Stimulated activated CD4-positive, alpha-beta T cell treated with anti-CD3 and anti-CD28 coated beads, Interleukin-12 subunit alpha, Interleukin-12 subunit beta, amount 100 ng/mL, for 24 hours (primary cell): ENCODE results near the gene PAFAH1B2.
"Not testable (repeated sequence)": the region's sequence is repeated elsewhere in the genome, so short reads cannot be mapped to it uniquely, and the experiment has no call there.

ENCODE experiments used
- DNase-seq, 2 experiments: peaks; one replicate each; pipeline ENCODE4 v3.0.0-alpha.2; 2020; ENCODE audit warnings: low read depth in 2 of 2

The PAFAH1B2 gene

DNA sequence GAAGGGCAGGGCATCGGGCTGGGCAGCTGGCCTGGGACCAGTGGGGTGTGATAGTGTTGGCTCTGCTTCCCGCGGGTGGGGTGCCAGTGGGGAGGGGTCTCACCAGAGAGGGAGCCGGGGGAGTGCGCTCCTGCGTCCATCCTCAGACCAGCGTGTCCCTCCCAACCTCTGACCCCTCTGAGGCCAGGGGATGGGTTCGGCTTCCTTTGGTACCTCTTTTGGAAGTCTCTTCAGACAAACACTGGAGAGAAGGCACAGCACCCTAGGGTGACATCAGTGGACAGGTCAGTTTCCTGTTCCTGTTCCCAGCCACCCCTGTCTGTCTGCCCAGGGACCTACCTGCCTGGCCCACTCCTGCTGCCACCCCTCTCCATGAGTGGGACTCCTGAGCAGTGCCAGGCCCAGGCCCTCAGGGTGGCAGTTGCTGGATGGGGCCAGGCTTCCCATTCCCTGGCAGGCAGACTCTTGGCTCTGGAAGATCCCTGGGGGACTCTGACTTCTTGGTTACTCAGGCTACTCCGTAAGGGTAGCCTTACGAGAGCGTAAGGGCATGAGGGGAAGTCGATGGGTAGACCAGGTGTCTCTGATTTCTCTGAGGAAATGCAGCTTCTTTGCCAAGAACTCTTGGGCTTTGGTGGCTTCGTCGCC is 57.7 kb downstream of the PAFAH1B2 start:
- DNase-seq, result no peak

DNA sequence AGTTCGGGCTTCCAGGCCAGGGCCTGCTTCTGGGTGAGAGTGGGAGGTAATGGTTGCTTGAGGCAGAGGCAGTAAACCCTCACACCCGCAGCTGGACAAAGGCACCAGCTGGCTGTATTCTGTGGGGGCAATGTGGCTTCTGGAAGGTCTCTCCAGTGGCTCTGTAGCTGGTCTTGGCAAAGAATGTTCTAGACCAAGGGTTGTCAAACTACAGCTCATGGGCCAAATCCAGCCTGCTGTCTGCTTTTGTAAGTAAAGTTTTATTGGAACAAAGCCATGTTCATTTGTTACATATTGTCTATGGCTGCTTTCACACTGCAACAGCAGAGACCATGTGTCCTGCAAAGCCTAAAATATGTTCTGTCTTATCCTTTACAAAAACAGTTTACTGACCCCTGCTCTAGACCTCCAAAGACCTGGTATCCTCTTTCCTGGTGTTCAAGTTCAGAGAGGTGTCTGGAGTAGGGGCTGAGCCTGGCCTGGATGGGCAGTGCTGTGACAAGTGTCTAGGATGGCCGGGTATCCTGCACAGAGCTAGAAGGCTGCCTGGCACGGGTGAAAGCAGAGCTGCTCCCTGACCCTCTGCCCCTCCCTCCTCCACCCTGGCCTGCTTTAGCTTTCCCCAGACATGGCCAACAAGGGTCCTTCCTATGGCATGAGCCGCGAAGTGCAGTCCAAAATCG is 58.4 kb downstream of the PAFAH1B2 start:
- DNase-seq, result no peak

DNA sequence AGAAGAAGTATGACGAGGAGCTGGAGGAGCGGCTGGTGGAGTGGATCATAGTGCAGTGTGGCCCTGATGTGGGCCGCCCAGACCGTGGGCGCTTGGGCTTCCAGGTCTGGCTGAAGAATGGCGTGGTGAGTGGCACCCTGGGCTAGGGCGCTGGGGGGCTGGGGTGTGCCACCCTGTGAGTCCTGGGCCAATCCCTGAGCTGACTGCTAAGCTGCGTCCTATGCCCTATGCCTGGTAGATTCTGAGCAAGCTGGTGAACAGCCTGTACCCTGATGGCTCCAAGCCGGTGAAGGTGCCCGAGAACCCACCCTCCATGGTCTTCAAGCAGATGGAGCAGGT is 59.0 kb downstream of the PAFAH1B2 start:
- no peak for DNase-seq

DNA sequence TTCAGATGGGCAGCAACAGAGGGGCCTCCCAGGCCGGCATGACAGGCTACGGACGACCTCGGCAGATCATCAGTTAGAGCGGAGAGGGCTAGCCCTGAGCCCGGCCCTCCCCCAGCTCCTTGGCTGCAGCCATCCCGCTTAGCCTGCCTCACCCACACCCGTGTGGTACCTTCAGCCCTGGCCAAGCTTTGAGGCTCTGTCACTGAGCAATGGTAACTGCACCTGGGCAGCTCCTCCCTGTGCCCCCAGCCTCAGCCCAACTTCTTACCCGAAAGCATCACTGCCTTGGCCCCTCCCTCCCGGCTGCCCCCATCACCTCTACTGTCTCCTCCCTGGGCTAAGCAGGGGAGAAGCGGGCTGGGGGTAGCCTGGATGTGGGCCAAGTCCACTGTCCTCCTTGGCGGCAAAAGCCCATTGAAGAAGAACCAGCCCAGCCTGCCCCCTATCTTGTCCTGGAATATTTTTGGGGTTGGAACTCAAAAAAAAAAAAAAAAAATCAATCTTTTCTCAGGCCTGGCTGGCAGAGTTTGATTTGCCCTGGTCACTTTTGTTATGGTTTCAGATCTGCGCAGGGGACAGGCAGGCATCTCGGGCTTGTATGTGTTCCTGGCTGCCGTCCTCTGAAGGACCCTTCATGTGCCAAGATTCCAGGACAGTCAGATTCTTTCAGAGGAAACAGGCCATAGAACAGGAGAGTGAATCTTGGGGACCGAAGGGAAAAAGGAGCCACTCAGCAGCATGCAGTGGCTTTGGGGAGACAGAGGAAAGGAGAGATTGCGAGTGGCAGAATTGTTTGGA is 60.4 kb downstream of the PAFAH1B2 start:
- no peak for DNase-seq

DNA sequence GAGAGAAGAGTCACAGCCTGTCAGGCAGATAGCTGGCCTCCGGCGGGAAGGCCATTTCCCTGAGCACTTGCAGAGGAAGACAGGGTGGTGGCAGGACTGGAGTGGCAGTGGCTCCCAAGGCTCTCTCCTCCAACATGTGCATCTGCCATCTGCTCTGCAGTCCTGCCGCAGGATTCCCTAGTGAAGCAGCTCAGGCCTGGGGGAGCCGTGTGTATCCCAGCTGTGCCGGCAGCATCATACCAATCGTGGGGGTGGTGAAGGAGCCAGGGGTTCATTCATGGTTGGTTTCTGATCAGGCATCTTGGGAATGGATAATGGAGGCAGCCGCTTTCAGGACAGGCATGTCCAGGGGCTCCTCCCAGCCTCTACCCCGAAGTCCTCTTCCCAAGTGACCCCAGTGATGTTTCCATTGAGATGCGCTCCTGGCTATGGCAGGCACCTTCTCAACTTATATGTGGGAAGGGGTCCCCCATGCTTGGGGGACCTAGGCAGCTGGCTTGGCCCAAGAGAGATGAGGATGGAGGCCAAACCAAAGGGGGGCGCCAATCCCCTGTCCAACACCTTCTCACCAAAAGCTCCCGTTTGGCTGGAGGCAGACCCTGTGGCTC is 61.2 kb downstream of the PAFAH1B2 start:
- DNase-seq, result no peak

DNA sequence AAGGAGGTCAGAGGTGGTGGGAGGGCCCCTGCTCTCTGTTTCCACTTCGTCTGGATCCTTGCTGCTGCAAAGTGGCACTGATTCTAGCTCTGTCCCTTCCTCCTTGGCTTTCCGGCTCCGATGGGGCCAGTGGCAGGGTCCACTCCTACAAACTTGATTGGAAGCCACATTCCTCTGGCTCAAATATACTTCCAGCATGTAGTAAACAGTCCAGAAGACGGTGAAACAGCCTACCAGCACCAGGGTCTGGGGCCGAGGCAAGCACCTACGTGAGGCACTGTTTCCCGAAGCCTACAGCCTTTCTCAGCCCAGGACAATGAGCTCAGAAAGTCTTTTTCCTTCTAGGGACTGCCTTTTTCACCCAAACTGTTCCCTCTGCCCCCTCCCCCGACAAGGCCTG is 62.0 kb downstream of the PAFAH1B2 start:
- not testable (repeated sequence) for DNase-seq

DNA sequence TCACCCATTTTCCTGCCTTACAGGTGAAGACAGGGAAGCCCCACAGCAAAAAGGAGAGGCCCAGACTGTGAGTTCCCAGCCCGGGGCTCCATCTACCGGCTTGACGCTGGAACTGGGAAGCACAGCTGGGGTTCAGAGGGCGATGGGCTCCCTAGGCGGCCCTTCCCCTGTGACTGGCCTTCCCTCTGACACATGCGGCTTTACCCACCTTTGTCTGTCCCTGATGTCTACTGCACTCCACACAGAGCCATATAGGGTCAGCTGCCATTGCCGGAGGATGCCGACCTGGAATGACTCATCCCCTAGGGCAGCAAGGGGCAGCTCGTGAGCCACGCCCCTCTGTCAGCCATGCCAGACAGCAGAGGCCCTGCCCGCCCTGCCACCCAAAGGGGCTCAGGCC is 62.8 kb downstream of the PAFAH1B2 start:
- DNase-seq, result not testable (repeated sequence)

DNA sequence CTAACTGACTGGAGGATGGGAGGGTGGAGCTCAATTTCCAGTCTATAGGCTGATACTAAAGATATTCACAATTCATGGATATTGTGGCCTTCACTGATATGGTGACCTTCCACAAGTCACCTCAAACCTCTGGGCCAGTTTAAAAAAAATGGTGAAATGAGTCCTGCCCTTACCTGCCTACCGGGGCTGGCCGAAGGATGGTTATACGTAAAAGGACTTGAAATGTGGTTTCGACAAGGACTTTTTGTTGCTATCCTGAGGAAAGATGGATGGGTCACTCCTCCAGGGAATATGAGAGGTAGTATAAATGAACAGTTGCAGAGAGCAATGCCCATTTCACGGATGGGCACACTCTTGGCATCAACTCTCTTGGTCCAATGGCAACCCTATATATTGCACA is 63.4 kb downstream of the PAFAH1B2 start:
- DNase-seq, result not testable (repeated sequence)

DNA sequence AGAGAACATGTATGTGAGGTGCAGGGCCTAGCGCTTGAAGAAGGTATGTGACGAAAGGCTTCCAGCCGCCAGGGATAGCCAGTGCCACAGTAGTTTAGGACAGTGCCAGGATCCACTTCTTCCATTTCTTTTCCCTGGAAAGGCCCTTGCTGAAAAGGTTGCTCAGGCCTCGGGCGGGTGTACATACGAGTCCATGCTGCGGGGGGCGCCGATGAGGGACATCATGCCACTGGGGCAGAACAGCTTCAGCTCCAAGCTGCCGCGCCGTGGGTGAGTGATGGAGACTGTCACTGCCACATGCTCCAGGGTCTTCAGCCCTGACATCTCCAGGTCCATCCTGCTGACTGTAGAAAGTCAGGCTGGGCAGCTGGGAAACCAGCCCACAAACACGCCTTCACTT is 64.6 kb downstream of the PAFAH1B2 start:
- not testable (repeated sequence) for DNase-seq

DNA sequence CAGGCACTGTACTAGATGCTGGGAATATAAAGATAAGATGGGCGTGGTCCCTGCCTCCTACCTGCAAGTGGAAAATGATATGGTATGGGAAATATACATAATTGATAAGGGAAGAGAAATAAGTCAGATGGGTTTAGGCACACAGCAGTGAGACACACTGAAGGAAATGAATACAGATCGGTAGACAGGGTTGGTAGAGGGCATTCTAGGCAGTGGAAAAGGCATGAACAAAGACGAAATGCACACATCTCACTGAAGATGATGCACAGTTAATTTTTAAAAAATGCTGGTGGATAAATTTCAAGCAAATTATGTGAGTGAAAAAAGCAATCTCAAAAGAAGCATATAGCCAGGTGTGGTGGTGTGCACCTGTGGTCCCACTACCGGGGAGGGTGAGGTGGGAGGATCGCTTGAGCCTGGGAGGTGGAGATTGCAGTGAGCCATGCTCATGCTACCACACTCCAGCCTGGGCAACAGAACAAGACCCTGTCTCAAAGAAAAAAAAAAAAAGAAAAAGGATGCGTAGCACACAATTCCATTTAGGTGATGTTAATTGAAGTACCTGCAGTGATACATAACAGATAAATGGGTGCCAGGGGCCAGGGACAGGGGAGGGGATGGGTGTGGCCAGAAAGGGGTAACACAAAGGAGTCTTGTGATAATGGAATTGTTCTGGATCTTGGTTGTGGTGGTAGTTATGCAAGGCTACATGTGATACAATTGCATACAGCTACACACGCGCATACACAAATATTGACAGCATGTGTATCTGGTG is 65.5 kb downstream of the PAFAH1B2 start:
- not testable (repeated sequence) for DNase-seq

DNA sequence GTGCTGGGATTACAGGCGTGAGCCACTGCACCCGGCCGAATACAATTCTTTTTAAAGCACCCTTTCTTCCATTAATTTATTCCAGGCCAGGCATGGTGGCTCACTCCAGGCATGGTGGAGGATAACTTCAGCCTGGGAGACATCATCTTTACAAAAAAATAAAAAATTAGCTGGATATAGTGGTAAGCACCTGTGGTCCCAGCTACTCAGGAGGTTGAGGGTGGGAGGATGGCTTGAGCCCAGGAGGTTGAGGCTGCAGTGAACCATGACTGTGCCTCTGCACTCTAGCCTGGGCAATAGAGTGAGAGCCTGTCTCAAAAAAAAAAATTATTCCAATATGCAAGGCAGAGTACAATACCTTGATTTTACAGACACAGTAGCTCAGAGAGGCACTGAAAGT is 66.5 kb downstream of the PAFAH1B2 start:
- no peak for DNase-seq

DNA sequence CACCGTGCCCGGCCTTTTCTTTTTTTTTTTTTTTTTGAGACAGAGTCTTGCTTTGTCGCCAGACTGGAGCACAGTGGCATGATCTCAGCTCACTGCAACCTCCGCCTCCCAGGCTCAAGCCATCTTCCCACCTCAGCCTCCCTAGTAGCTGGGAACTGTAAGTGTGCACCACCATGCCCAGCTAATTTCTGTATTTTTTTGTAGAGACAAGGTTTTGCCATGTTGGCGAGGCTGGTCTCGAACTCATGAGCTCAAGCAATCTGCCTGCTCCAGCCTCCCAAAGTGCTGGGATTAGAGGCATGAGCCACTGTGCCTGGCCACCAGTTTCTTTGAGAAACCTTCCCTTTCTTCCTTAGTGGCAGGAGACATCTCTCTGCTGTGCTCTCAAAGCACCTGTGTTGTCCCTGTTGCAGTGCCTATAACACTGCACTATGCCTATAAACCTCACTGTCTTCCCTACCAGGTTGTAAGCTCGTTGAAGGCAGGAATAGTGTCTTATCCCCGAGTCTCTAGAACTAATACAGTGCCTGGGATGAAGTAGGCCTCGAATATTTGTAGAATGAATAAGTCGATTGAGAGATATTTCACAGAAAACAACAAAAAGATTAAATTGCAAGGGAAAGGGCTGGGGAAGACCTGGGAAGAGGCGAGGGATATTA is 68.7 kb downstream of the PAFAH1B2 start:
- no peak for DNase-seq

DNA sequence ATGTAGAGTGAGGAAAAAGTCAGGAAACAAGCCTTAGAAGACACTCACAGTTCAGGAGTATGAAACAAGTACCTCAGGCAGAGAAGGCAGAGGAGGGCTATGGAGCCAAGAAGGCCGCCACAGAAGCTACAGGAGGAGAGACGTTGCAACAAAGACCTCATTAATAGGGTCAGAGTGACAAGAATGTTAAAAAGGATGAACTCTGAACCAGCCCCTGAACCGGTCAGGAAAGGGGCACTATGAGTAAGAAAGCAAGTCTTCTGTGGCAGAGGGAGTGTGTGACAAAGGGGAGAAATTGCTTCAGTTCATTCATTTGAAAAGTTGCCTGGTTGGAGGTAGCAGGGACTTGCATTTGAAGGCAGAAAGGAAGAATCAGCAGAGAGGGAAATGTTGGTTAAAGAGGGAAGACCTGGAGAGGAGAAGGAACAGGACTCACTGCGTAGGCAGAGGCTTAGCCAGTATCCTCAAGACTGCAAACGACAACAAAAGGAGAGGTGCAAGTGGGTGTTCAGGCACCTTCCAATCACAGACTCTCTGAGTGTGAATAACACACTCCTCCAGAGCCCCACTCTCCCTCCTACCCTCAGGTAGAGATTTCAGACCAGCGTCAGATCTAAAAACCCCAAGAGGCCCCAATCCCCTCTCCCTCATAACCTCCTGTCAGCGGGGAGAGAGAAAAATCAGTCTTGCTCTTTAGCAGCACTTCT is 70.5 kb downstream of the PAFAH1B2 start:
- no peak for DNase-seq

DNA sequence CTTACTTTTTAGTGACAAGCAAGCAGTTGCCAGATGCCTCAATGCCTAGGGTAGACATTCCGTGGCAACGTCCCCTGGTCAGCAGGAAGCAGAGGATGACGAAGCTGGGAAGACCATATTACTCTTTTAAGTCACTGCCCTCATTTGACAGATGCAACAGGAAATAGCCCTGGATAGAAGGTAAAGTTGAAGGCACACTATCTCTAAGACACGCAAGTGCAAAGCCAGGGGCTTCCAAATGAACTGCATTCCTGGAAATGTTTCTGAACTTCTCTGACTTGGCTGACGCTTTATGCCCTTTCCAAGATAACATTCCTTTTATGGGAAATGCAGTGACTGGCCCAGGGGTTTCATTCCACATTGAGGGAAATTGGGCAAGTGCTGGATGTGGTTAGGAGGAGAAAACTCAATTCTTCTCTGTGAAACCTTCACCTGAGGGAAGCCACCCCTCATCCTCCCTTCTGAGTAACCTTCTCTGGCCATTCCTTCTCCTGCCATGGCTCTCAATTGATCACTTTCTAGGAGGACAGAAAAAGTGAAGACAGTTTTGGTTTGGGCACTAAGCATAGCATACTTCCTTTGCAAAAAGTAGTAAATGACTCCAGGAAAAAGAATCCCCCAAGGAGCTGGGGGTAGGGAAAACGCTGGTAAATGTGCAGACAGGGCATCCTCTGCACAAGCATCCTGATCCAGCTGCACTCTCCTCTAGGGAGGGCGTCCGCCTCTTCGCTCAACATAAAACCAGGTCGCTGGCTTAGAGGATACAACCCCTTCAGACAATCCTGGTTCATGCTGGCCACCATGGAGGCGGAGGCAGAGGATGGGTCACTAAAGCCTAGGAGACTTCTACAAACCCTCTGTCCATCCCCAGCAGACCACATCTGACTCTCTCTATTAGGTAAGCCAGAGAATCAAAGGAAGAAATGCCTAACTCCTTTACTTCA is 73.3 kb downstream of the PAFAH1B2 start:
- no peak for DNase-seq

DNA sequence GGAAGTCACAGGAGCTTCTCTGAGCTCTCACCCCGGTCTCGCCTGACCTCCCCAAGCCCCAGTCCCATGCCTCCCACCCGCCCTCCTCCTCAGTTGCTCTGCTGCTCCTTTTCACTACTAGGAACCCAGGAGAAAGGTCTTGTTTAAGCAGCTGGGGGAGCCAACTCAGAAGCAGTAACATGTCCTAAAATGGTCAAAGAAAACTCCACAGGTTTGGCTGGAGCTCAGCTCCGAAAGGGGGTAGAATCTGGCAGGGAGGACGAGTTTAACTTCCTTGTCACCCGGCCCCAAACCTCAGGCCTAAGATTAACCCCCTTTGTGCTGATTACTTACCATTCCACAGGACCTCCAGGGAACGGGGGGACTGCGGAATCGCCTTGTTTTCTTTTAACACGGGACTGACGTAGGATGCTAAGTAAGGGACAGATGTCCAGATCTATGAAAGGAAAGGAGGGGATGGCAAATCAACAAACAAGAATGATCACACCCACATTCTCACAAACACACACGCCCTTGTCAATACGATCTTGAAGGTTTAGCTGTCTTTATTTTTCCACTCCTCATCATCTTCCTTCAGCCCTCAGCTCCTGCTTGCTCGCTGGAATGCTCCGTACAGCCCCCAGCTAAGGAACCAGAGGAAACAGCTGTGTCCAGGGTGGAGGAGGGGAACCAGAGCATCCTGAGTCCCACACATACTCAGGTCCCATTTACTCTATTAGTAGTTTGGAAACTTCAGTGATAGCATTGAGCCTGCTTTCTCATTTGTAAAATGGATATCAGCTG is 74.2 kb downstream of the PAFAH1B2 start:
- no peak for DNase-seq

DNA sequence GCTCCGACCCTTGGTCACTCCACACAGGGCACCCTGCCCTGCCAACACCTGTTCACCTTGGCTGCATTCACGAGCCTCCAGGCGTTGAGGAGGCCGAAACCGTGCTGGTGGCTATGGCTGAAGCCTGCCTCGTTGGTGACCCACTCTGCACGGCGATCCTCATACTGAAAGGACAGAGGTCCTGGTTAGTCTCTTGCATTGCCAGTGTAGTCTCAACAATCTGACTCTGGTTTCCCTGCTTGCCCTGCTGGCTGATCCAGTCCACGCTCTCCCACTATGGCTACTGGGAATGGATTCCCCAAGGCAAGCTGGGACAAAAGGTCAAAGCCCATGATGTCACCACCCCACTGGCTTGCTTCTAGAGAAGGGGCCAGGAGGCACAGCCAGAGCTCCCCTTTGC is 74.9 kb downstream of the PAFAH1B2 start:
- no peak for DNase-seq

DNA sequence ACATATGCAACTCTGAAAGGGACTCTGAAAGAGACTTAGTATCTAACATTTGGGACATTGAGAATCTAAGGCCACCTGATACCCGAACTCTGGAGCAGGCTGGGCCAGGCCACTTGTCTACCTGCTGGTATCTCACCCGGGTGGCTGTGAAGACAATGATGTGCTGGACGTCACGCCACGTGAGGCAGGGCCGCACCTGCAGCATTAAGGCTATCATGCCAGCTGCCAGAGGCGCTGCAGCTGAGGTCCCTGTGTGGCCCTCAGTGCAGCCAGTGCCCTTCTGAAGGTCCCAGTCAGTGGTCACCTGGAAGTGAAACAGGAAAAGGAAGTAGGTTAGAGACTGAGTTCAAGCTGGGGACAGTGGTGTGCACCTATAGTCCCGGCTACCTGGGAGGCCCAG is 75.4 kb downstream of the PAFAH1B2 start:
- DNase-seq, result no peak

DNA sequence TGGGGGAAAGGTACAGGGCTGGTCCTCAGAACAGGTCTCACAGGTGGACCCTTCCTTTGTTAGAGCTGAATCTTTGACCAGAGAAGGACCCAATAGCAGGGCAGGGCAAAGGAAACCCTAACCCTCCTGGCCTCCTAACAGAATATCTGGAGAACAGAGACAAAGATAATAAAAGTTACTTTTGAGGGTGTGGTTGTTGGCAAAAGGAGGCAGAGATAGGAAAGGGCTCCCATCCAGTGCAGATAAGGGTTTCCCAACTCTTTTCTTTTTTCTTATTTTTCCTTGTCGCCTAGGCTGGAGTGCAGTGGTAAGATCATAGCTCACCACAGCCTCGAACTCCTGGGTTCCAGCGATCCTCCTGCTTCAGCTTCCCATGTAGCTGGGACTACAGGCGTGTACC is 75.9 kb downstream of the PAFAH1B2 start:
- DNase-seq, result no peak

DNA sequence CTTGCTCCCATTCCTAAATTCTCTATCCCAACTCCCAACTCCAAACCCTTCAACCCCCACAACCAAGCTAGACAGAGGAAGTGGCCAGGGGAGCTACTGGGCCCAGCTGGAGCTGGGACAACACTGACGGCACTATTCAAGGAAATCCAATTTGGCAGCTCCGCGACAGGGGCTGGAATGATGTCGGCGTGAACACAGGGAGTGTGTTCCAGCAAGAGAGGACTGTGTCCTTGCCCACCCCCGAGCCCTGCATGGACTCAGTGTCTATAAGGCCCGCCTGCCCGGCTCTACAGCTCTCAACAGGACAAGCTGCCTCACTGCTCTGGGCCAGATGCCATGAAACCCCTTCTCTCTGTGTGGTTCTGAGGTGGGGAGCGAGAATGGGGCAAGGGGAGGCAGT is 76.5 kb downstream of the PAFAH1B2 start:
- no peak for DNase-seq
